ENCODE data around the gene CFAP57. TPM values are rescaled to one million over a fixed set of nuclear protein-coding genes. Genes with fewer than 3 reads are reported as not detected.
"Not testable (repeated sequence)": the region's sequence is repeated elsewhere in the genome, so short reads cannot be mapped to it uniquely, and the experiment has no call there.

Gene CFAP57
- total RNA-seq, 1 experiment from 2014 or later, result 0.16 TPM

DNA sequence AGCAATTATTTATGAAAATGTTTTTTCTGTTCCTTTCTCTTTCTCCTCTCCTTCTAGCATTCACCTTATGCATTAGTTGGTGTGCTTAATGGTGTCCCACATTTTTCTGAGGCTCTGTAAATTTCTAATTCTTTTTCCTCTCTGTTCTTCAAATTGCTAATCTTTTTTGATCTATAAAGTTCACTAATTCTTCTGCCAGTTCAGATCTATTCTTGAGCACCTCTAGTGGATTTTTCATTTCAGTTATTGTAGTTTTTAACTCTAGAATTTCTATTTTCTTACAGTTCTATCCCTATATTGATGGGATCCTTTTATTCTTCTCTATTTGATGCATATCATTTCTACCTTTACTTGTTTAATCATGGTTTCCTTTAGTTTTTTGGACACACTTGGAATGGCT is 22.4 kb downstream of the CFAP57 start:
- no peak for DNase-seq (ENCODE audit: low read depth in 1 of 2, low spot score in 2 of 2)
- no peaks in the 10 kb centered on the region for H3K27me3 ChIP-seq (replicated peaks)
- no peaks in the 10 kb centered on the region for H3K4me1 ChIP-seq (replicated peaks)
- H3K4me3 ChIP-seq, result no peak overlapping the region
- H3K27ac ChIP-seq, result no peak overlapping the region
- H3K9me3 ChIP-seq (replicated peaks), result peaks cover 6% of the 10 kb centered on the region
- H3K36me3 ChIP-seq, result no peaks in the 10 kb centered on the region

DNA sequence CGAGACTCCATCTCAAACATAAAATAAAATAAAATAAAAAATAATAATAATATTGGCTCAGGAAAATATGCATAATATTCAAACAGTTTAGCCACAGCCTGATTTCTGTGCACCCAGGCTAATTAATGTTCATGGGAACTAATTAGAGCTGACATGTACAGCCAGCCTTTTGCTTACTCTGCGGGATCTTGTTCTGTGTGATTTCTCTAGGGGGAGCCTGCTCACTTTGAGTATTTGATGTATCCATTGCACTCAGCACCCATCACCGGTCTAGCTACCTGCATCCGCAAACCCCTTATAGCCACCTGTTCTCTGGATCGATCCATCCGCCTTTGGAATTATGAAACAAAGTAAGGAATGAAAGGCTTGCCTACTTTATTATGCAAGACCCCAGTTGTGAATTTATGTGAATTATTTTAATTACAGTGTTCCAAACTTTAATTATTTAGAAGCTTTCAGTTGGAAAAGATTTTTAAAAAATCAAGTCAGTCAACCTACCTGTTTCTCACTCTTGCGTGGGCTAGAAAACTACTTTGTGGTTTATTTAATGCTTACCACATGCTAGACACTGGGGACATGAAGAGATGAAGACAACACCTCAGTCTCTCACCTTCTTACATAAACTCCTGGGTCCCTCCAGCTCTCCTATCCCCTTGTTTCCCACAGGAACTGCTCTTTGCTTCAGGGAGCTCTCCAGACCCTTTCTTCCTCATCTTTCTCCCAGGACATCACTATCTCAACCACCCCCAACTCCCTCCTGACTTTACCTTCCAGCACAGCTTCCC is 25.4 kb downstream of the CFAP57 start:
- Histone ChIP-seq H3K9me3 (replicated peaks) (peaks cover 6% of the 10 kb centered on the region), H3K27ac (no peak overlapping the region), H3K36me3 (no peaks in the 10 kb centered on the region), H3K4me1 (replicated peaks) (peaks cover 10% of the 10 kb centered on the region), H3K4me3 (no peak overlapping the region), H3K27me3 (replicated peaks) (no peaks in the 10 kb centered on the region)
- no peak for DNase-seq (ENCODE audit: low read depth in 1 of 2, low spot score in 2 of 2)

DNA sequence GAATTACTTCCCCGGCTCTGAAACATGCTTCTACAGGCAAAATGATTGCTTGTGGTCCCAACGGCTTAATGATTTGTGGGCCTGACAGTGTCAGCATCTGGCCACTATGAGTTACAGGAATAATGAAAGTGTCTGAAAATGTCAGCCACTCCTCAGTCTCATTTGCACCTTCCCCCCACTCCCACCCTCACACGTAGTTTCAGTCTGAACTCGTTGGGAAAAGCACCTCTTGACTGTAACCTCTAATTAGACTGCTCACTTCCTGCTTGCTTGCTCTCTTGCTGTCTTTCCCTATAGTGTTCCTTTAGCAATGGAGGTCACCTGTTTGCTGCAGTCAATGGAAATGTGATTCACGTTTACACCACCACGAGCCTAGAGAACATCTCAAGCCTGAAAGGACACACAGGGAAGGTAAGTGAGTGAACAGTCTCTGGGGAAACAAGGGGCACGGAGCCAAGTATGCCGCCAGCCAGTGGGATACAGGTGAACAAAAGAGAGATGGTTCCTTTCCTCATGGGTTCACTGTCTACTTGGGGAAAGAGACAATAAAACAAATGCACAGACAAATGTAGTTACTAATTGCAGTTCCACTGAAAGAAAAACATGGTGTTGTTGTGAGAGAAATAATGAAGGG is 27.1 kb downstream of the CFAP57 start:
- no peaks in the 10 kb centered on the region for H3K27me3 ChIP-seq (replicated peaks)
- peaks cover 11% of the 10 kb centered on the region for H3K4me1 ChIP-seq (replicated peaks)
- H3K4me3 ChIP-seq, result no peak overlapping the region
- no peak overlapping the region for H3K27ac ChIP-seq
- no peaks in the 10 kb centered on the region for H3K36me3 ChIP-seq
- H3K9me3 ChIP-seq (replicated peaks), result peaks cover 6% of the 10 kb centered on the region
- DNase-seq (ENCODE audit: low read depth in 1 of 2, low spot score in 2 of 2), result no peak

DNA sequence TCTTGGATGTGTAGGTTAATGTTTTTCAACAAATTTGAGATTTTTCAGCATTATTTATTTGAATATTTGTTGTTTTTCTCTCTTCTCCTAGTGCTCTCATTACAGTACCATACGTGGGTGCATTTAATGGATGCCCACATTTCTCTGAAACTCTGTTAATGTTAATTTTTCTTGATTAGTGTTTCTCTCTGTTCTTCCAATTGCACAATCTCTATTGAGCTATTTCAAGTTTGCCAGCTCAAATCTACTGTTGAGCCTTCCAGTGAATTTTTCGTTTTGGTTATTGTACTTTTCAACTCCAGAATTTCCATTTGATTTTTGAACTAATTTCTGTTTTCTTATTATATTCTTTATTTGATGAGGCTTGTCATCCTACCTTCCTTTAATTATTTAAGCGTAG is 31.7 kb downstream of the CFAP57 start:
- Histone ChIP-seq H3K4me3 (no peak overlapping the region), H3K4me1 (replicated peaks) (peaks cover 51% of the 10 kb centered on the region), H3K9me3 (replicated peaks) (peaks cover 3% of the 10 kb centered on the region; the same call in 1 of the 2 replicates), H3K27me3 (replicated peaks) (no peaks in the 10 kb centered on the region), H3K27ac (no peak overlapping the region), H3K36me3 (no peaks in the 10 kb centered on the region)
- no peak for DNase-seq (ENCODE audit: low read depth in 1 of 2, low spot score in 2 of 2)

DNA sequence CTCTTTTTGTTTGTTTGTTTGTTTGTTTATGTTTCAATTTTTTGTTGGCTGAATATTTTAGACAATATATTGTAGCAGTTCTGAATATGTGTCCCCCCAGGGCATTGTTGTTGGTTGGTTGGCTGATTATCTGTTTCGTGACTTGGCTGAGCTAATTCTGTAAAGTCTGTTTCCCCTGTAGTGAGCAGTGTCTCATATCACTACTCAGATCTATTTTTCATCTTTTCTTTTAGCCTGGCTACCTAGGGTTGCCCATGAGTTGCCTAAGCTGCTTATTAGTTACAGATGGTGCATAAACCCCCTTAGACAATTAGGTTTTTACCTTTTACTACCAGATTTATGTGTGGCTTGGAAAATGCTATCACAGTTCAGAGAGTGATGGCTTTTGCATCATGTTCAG is 32.3 kb downstream of the CFAP57 start:
- H3K27me3 ChIP-seq (replicated peaks), result no peaks in the 10 kb centered on the region
- no peak for DNase-seq (ENCODE audit: low read depth in 1 of 2, low spot score in 2 of 2)
- no peak overlapping the region for H3K4me3 ChIP-seq
- peak overlapping the region; percentile 99; the same call in 1 of the 2 replicates for H3K27ac ChIP-seq
- H3K36me3 ChIP-seq, result no peaks in the 10 kb centered on the region
- peaks cover 3% of the 10 kb centered on the region; the same call in 1 of the 2 replicates for H3K9me3 ChIP-seq (replicated peaks)
- peaks cover 51% of the 10 kb centered on the region for H3K4me1 ChIP-seq (replicated peaks)

DNA sequence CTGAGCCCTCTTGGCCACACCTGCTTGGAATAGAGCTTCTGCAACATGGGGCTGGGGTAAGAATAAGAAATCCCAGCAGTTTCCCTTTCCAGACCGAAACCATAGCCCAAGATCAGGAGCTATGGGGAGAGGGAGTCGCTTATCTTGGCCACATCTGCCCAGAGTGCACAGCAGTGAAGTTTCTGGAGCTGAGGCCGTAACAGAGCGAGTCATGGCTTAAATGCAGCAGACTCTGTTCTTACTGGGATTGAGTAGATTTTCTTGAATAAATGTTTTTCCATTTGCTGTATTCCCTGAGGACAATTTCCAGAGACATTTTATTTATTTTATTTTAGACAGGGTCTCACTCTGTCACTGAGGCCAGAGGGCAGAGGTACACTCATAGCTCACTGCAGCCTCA is 33.5 kb downstream of the CFAP57 start:
- H3K27me3 ChIP-seq (replicated peaks), result no peaks in the 10 kb centered on the region
- H3K36me3 ChIP-seq, result no peaks in the 10 kb centered on the region
- peak overlapping the region; percentile 99 for H3K27ac ChIP-seq
- peaks cover 59% of the 10 kb centered on the region for H3K4me1 ChIP-seq (replicated peaks)
- H3K9me3 ChIP-seq (replicated peaks), result peaks cover 3% of the 10 kb centered on the region; the same call in 1 of the 2 replicates
- peak in 1 of 2 experiments; percentile 44 for DNase-seq (ENCODE audit: low read depth in 1 of 2, low spot score in 2 of 2)
- H3K4me3 ChIP-seq, result no peak overlapping the region

DNA sequence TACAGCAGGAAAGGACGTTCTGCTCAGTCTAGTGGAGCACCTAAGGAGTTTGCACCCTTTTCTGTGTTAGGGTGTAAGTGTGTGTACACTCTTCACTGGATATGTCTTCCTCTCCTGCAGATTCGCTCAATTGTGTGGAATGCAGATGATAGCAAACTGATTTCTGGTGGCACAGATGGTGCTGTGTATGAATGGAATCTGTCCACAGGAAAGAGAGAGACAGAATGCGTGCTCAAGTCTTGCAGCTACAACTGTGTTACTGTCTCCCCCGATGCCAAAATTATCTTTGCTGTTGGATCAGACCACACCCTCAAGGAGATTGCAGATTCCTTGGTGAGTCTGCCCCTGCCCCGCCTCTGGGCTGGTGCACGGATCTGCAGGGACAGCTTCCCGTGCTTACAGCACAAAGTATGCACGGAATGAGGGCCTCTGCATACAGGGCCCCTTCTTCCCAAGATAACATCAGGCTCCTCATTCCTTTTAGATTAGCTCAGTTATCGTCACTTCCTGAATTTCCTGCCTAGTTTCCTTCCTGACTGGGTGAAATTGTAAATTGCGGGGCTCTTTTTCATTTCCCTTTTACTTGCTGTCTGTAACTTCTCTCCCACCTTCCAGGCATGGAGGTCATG is 34.6 kb downstream of the CFAP57 start:
- H3K27me3 ChIP-seq (replicated peaks), result no peaks in the 10 kb centered on the region
- H3K27ac ChIP-seq, result peak overlapping the region; percentile 99
- peak; percentile 98 to 99 for DNase-seq (ENCODE audit: low read depth in 1 of 2, low spot score in 2 of 2)
- no peaks in the 10 kb centered on the region for H3K36me3 ChIP-seq
- H3K4me1 ChIP-seq (replicated peaks), result peaks cover 49% of the 10 kb centered on the region
- H3K4me3 ChIP-seq, result peak overlapping the region; percentile 17
- peaks cover 3% of the 10 kb centered on the region; the same call in 1 of the 2 replicates for H3K9me3 ChIP-seq (replicated peaks)

- Histone ChIP-seq H3K4me1 (replicated peaks) (peaks cover 49% of the 10 kb centered on the region), H3K27me3 (replicated peaks) (no peaks in the 10 kb centered on the region), H3K36me3 (no peaks in the 10 kb centered on the region), H3K9me3 (replicated peaks) (peaks cover 3% of the 10 kb centered on the region; the same call in 1 of the 2 replicates), H3K4me3 (peak overlapping the region; percentile 17), H3K27ac (peak overlapping the region; percentile 99)
- peak; percentile 82 to 88 for DNase-seq (ENCODE audit: low read depth in 1 of 2, low spot score in 2 of 2)
Measured at GRCh38 chr1:43207229-43207853, 35.2 kb downstream of the CFAP57 start.

GRCh38 chr1:43208277-43208676 is 36.1 kb downstream of the CFAP57 start:
- not testable (repeated sequence) for DNase-seq (ENCODE audit: low read depth in 1 of 2, low spot score in 2 of 2); H3K27me3 ChIP-seq (replicated peaks)
- peak overlapping the region; percentile 99 for H3K27ac ChIP-seq

GRCh38 chr1:43214501-43215444 is 42.6 kb downstream of the CFAP57 start:
- H3K27ac ChIP-seq, result no peak overlapping the region
- H3K27me3 ChIP-seq (replicated peaks), result no peaks in the 10 kb centered on the region
- peak in 1 of 2 experiments; percentile 20 for DNase-seq (ENCODE audit: low read depth in 1 of 2, low spot score in 2 of 2)
- H3K36me3 ChIP-seq, result no peaks in the 10 kb centered on the region
- H3K4me3 ChIP-seq, result no peak overlapping the region
- no peaks in the 10 kb centered on the region for H3K9me3 ChIP-seq (replicated peaks)
- H3K4me1 ChIP-seq (replicated peaks), result peaks cover 7% of the 10 kb centered on the region

More at GRCh38 chr1:43208277-43208676, 36.1 kb downstream of the CFAP57 start:
- not testable (repeated sequence) for H3K9me3 ChIP-seq (replicated peaks); H3K4me3 ChIP-seq; H3K36me3 ChIP-seq
- H3K4me1 ChIP-seq (replicated peaks), result peaks cover 49% of the 10 kb centered on the region

DNA sequence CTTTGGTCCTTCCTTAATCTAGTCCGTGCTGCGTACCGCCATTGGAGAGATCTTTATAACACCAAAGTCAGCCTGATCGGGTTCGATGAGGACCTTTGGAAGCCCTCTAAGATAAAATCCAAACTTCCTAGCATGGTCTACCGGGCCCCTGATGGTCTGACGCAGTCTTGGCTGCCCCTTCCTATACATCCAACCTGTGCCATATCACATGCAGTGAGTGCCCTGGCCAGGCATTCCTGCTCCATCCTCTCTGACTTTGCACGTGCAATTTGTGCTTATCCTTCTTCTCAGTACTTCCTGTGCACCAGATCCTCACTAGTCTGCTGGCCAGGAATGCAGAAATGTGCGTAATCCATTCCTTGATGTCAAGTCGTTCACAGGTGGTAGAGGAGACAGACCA is 45.6 kb downstream of the CFAP57 start:
- Histone ChIP-seq H3K4me3 (no peak overlapping the region), H3K36me3 (no peaks in the 10 kb centered on the region), H3K9me3 (replicated peaks) (no peaks in the 10 kb centered on the region), H3K4me1 (replicated peaks) (no peaks in the 10 kb centered on the region), H3K27ac (no peak overlapping the region), H3K27me3 (replicated peaks) (no peaks in the 10 kb centered on the region)
- peak in 1 of 2 experiments; percentile 25 for DNase-seq (ENCODE audit: low read depth in 1 of 2, low spot score in 2 of 2)

DNA sequence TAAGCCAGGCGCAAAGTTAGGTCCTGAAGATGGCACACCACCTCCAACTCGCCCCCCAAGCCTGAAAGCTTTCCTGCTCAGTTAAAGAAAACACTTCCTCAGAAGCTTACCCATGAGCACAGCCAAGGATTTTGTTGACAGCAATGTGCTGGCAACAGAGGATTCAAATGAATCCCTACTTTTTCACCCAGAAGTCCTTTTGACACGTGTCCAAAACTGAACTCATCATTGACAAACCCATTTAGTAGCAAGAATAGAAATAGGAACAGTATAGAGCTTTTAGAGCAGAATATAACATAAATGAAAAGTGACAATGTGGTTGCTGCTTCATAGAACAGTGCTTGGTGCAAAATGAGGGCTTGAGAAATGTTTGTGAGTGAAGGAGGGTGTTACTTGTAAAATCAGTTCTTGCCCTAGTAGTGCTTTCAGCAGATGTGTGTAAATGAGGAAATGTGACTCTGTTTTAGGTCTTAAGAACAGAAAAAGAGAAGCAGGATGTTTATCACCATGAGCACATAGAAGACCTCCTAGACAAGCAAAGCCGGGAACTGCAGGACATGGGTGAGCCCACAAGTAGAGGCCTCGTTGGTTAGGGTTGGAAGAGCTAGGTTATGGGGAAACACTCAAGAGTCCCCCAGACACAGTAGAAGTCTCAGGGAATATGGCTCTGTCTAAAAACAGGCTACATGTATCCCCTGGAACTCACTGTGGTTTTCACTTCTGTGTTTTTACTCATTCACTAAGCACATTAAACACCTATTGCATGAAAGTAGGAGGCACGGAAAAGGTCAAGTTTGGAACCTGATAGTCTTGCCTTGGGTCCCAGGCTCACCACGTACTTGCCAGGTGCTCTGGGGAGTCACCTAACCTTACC is 49.0 kb downstream of the CFAP57 start:
- H3K36me3 ChIP-seq, result no peaks in the 10 kb centered on the region
- H3K27ac ChIP-seq, result no peak overlapping the region
- no peak for DNase-seq (ENCODE audit: low read depth in 1 of 2, low spot score in 2 of 2)
- H3K4me1 ChIP-seq (replicated peaks), result peaks cover 3% of the 10 kb centered on the region; the same call in 1 of the 2 replicates
- H3K9me3 ChIP-seq (replicated peaks), result no peaks in the 10 kb centered on the region
- H3K4me3 ChIP-seq, result no peak overlapping the region
- H3K27me3 ChIP-seq (replicated peaks), result no peaks in the 10 kb centered on the region

All from SJSA1 (cell line).